ENCODE data around the gene KANTR.

Gene KANTR

DNA sequence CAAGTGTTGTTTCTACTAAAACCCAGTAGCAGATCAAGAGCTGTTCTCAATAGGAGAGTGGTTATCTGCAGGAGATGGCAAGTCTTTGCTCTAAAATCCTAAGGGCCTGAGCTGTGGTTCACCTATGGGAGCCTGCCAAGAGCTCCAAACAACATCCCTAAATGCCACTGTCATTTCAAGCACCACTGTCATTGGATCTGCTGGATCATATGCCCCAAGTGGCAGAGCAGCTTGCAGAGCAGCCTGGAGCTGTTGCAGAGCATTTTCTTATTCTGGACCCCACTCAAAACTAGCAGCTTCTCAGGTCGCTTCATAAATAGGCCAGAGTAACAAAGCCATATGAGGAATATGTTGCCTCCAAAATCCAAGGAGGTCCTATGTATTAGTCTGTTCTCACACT, 59.6 kb downstream of the KANTR start:
- H3K9me3 ChIP-seq (ENCODE audit: insufficient read depth, low read length) = no peaks in the 10 kb centered on the region
- no peaks in the 10 kb centered on the region for H3K79me2 ChIP-seq (ENCODE audit: insufficient read depth, low read length)
- H3F3A ChIP-seq (ENCODE audit: insufficient read depth) = no peaks in the 10 kb centered on the region
- H3K4me2 ChIP-seq (ENCODE audit: low read depth, low read length, poor library complexity, severe bottlenecking) = no peak overlapping the region
- H4K20me1 ChIP-seq (ENCODE audit: low read depth, low read length) = no peaks in the 10 kb centered on the region
- no peak overlapping the region for H3K9ac ChIP-seq (ENCODE audit: low read length)
- H2AFZ ChIP-seq (ENCODE audit: low read depth, low read length, severe bottlenecking) = no peak overlapping the region
- no peaks in the 10 kb centered on the region for H3K27me3 ChIP-seq (ENCODE audit: low read length)
- no peaks in the 10 kb centered on the region for H3K36me3 ChIP-seq (ENCODE audit: low read length)
- H3K9me2 ChIP-seq (replicated peaks; ENCODE audit: insufficient read depth, low read length) = no peaks in the 10 kb centered on the region
- TF ChIP-seq CTCF (IDR thresholded peaks at IDR 0.05; ENCODE audit: insufficient read depth, low read length, poor library complexity, severe bottlenecking) (no peak), EZH2phosphoT487 (conservative IDR thresholded peaks at IDR 0.05; ENCODE audit: low read length) (no peak)
- H3K4me3 ChIP-seq (ENCODE audit: insufficient read depth, low read length, poor library complexity, severe bottlenecking) = no peak overlapping the region
- H3K27ac ChIP-seq (ENCODE audit: low read depth, low read length) = no peak overlapping the region

DNA sequence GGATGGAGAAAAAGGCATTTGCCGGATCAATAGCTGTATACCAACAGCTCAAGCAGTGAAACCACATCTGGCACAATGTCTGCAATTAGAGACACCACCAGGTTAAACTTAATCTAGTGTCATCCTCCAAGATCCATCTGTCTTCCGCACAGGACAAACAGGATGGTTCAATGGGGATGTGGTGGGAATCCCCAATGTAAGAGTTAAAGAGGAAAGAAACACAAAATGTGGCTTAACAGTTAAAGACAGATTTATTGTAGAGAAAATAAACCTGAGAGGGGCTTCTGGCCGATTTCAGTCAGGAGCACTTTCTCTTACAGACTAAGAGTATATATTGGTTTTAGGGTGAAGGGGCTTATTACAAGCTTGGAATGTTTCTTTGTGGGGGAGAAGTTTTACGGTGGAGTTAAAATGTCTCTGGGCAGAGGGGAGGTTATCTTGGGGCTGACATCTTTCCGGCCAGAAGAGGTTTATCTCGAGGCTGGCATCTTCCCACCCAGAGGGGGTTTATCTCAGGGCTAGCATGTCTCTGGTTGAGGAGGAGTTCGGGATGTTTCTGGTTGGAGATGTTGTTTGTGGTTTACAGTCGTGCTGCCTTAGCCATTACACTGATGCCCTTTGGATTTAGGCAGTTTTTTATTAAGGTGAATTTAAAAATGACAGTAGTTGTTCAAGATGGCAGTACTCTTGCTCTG, 61.7 kb downstream of the KANTR start:
- Histone ChIP-seq H4K20me1 (ENCODE audit: low read depth, low read length) (no peaks in the 10 kb centered on the region), H3K9ac (ENCODE audit: low read length) (no peak overlapping the region), H2AFZ (ENCODE audit: low read depth, low read length, severe bottlenecking) (no peak overlapping the region), H3K79me2 (ENCODE audit: insufficient read depth, low read length) (no peaks in the 10 kb centered on the region), H3K9me3 (ENCODE audit: insufficient read depth, low read length) (no peaks in the 10 kb centered on the region), H3K27me3 (ENCODE audit: low read length) (no peaks in the 10 kb centered on the region), H3K4me3 (ENCODE audit: insufficient read depth, low read length, poor library complexity, severe bottlenecking) (no peak overlapping the region), H3F3A (ENCODE audit: insufficient read depth) (no peaks in the 10 kb centered on the region), H3K9me2 (replicated peaks; ENCODE audit: insufficient read depth, low read length) (no peaks in the 10 kb centered on the region), H3K4me2 (ENCODE audit: low read depth, low read length, poor library complexity, severe bottlenecking) (no peak overlapping the region), H3K27ac (ENCODE audit: low read depth, low read length) (no peak overlapping the region), H3K36me3 (ENCODE audit: low read length) (no peaks in the 10 kb centered on the region)
- TF ChIP-seq EZH2phosphoT487 (conservative IDR thresholded peaks at IDR 0.05; ENCODE audit: low read length) = no peak
- TF ChIP-seq CTCF (IDR thresholded peaks at IDR 0.05; ENCODE audit: insufficient read depth, low read length, poor library complexity, severe bottlenecking) = no peak

DNA sequence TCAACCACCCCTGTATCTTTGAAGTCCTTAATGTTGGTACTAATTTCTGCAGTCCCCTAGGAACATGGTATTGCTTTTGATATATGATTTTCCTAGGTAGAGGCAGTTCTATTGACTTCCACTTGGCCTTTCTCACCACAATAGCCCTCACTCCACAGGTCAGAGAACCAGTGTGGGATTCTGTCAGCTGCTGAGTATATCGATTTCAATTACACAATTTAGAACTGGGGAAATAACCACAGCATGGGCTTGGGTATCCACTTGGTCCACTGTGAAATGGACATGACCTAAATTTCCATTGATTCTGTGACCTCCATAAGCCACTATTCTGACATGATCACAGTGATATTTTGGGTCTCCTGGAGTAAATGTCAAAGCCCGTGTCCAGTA, 62.3 kb downstream of the KANTR start:
- no peaks in the 10 kb centered on the region for H3K36me3 ChIP-seq (ENCODE audit: low read length)
- H3K27ac ChIP-seq (ENCODE audit: low read depth, low read length) = no peak overlapping the region
- no peaks in the 10 kb centered on the region for H4K20me1 ChIP-seq (ENCODE audit: low read depth, low read length)
- H3F3A ChIP-seq (ENCODE audit: insufficient read depth) = no peaks in the 10 kb centered on the region
- H3K9me2 ChIP-seq (replicated peaks; ENCODE audit: insufficient read depth, low read length) = no peaks in the 10 kb centered on the region
- TF ChIP-seq CTCF (IDR thresholded peaks at IDR 0.05; ENCODE audit: insufficient read depth, low read length, poor library complexity, severe bottlenecking) (no peak), EZH2phosphoT487 (conservative IDR thresholded peaks at IDR 0.05; ENCODE audit: low read length) (no peak)
- no peaks in the 10 kb centered on the region for H3K27me3 ChIP-seq (ENCODE audit: low read length)
- H3K4me2 ChIP-seq (ENCODE audit: low read depth, low read length, poor library complexity, severe bottlenecking) = no peak overlapping the region
- H3K4me3 ChIP-seq (ENCODE audit: insufficient read depth, low read length, poor library complexity, severe bottlenecking) = no peak overlapping the region
- no peak overlapping the region for H2AFZ ChIP-seq (ENCODE audit: low read depth, low read length, severe bottlenecking)
- H3K9ac ChIP-seq (ENCODE audit: low read length) = no peak overlapping the region
- H3K79me2 ChIP-seq (ENCODE audit: insufficient read depth, low read length) = no peaks in the 10 kb centered on the region
- no peaks in the 10 kb centered on the region for H3K9me3 ChIP-seq (ENCODE audit: insufficient read depth, low read length)
